GM12892 (cell line): Measurements from ENCODE around the gene SMIM10.
A peak's percentile ranks its signal among the peaks of the same experiment; 100 is the strongest.
"Not testable (repeated sequence)": the region's sequence is repeated elsewhere in the genome, so short reads cannot be mapped to it uniquely, and the experiment has no call there.

ENCODE experiments used
- DNase-seq: peaks from one replicate; pipeline ENCODE4 v3.0.0; 2011; ENCODE audit not compliant: insufficient read length
- FAIRE-seq: peaks from 2 replicates; lab custom pipeline; 2011; peaks lifted over from hg19 to GRCh38; lab: Jason Lieb, UNC
- POLR2A ChIP-seq: IDR thresholded peaks from 2 replicates; pipeline ENCODE4 v1.6.1; 2011; ENCODE audit warnings: low read depth, low read length, control low read depth
- POLR2AphosphoS5 ChIP-seq: IDR thresholded peaks from 2 replicates; pipeline ENCODE4 v1.6.1; 2011; ENCODE audit warnings: low read depth, low read length, control low read depth
- TAF1 ChIP-seq: IDR thresholded peaks from 2 replicates; pipeline ENCODE4 v1.6.1; 2011; ENCODE audit warnings: low read depth, mild to moderate bottlenecking, control low read depth, low read length, borderline replicate concordance

SMIM10 gene

DNA sequence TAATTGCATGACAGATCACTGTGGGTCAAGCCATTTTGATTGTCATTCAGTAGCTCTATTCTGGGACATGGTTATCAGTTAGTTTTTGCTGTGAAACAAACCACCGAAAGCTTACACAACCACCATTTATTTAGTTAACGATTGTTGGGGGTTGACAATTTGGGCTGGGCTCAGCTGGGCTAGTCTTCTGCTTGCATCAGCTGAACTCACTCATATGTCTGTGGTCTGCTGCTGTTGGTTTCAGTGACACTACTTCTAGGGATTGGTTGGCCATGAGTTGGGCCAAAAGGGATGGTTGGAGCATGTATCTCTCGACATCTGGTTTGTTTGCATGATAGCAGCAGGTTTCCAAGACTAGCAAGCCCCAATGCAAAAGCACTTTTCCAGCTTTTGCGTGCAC, 5.3 kb upstream of the SMIM10 start:
- no peak for TF ChIP-seq TAF1
- TF ChIP-seq POLR2AphosphoS5: no peak
- TF ChIP-seq POLR2A: no peak
- no peak for DNase-seq
- no peak for FAIRE-seq

DNA sequence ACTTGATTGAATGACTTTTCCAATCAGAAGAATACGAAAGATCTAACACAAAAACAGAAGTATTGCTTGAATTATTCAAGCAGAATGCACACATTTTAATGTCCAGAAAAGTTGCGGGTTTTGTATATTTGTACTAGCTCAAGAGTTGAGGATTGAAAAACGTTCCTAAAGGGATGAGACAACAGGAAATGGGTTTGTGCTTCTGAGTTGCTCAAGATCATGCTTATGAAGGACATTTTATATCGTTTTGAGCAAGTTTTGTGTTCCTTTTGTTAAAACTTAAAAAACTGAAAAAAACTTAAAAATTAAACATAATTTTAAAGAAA, 353 bp upstream of the SMIM10 start:
- FAIRE-seq: no peak
- DNase-seq: no peak
- TF ChIP-seq POLR2AphosphoS5 (no peak), TAF1 (no peak), POLR2A (no peak)

DNA sequence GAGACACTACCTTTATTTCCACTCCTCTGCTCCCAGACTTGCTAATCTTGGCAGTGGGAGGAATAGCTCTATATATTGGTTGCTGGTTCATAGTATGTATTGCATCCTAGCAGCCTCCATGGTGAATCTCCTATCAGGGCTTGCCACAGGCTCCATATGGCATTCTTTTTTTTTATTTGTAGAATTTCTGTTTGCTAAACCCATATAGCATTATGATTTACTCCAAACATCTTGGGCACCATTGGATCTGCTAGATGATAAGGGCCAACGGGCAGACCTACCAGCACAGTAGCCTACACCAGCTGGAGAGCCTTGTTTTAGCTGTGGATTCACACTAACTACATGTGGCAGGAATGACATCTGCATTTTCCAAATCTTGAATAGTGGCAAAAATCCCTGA, 6.9 kb downstream of the SMIM10 start:
- FAIRE-seq: no peak
- no peak for DNase-seq
- TF ChIP-seq TAF1 (no peak), POLR2A (no peak)

GRCh38 chrX:134998246-134998645, 7.5 kb downstream of the SMIM10 start:
- DNase-seq (no peak), FAIRE-seq (no peak)
- TF ChIP-seq POLR2A (no peak), POLR2AphosphoS5 (no peak), TAF1 (no peak)

GRCh38 chrX:134999469-134999868, 8.7 kb downstream of the SMIM10 start:
- DNase-seq: no peak
- TF ChIP-seq TAF1 (no peak), POLR2A (no peak), POLR2AphosphoS5 (no peak)
- peak; percentile 72 for FAIRE-seq

GRCh38 chrX:135000516-135000915, 9.7 kb downstream of the SMIM10 start:
- no peak for FAIRE-seq
- no peak for TF ChIP-seq TAF1
- no peak for TF ChIP-seq POLR2A
- no peak for TF ChIP-seq POLR2AphosphoS5

DNA sequence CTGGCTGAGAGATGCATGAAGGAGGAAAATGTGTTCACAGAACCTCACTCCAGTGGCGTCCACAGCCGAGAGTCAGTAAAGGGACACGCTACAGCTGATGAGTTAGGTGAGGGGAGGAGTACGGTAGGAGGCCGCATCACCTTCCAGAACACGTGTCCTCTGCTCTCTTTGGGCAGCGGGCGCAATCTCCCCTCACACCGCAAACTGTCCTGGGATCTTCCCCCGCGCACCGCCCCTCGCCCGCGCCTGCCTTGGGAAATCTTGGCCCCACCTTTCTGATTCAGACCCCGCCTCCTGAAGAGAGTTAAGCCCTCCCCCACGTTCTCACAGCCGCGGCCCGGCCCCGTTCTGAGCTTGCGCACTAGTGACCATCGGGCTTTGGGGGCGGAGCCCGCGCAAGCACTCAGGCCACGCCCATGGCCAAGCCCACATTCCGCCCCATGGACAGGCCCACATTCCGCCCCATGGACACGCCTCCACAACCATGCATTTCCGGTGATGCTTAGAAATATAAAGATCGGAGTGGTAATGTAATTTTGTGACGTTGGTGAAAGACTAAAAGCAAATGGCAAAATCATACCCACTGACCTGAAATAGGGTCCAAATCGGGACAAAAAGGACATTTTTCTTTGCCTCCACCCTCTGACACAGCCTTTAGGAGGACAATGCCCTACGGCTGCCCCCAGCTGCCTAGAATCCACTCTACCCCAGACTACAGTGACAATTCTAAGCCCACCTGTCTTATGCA, 13.3 kb downstream of the SMIM10 start:
- DNase-seq (peak; percentile 53), FAIRE-seq (peak; percentile 97)
- TF ChIP-seq POLR2AphosphoS5 (no peak), TAF1 (no peak), POLR2A (no peak)

More at GRCh38 chrX:135000516-135000915, 9.7 kb downstream of the SMIM10 start:
- DNase-seq: no peak

DNA sequence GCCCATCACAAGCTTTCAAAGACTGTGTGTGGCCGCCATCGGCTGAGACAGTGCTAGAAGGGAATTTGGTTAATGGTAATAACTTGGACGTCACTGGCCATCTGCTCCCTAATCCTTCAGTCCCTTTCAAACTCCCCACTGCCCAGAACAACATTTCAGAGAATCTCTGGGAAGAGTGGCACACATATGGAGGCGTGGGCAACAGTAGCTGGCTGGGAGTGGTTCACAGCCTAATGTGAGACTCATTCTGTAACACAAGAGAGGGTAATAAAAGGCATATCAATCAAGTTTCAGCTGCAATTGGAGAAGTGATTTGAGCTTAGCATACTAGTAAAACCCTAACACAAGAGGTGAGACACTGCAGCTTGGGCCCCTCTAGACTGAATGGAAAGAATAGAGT, 15.4 kb downstream of the SMIM10 start:
- DNase-seq: no peak
- no peak for TF ChIP-seq TAF1
- no peak for TF ChIP-seq POLR2A
- TF ChIP-seq POLR2AphosphoS5: no peak
- FAIRE-seq: no peak

DNA sequence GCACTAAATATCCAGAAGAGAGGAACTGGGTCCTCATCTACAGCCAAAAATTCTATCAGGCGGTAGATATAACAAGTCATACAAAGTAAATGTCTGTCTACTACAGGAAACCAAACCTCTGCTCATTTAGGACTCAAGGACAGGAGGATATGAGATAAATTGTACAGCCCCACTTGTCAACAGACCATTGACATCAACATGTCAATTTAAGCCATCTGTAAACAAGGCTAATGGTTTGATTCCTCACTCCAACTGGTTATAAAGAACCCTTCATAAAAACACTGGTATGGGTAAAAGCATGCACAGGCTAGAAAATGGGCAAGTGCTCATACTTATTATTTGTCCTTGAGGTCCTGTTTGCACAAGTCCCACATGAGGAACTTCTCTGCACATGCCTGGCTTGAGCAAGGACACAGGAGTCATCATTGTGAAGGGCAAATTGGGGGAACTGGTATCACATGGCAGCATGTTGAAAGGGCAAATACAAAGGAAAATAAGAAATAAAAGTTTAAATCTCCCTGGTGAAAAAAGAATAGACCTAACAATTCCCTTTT, 18.3 kb downstream of the SMIM10 start:
- no peak for FAIRE-seq

GRCh38 chrX:135009838-135010237, 19.0 kb downstream of the SMIM10 start:
- no peak for FAIRE-seq
- DNase-seq: no peak
- no peak for TF ChIP-seq POLR2AphosphoS5
- TF ChIP-seq TAF1: no peak
- TF ChIP-seq POLR2A: no peak

More for the DNA sequence above, 18.3 kb downstream of the SMIM10 start:
- no peak for TF ChIP-seq POLR2A
- DNase-seq: no peak

DNA sequence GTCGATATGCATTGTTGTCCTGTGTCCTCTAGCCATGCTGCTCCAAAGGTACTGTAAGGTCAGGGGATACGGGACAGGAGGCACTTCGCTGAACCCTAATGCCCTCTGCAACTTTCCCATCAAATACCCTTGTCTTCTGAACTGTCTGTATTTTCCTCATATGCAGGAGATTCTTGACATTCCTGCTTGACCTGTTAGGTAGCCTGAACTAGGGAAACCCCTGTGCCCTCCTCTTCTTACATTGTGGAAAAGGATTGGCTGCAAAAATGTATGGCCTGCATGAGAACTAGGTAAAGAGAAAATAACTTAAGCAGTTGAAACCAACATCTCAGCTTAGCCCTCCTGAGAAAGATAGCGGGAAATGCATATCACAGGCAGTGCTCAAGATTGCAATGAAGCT, 20.1 kb downstream of the SMIM10 start:
- no peak for FAIRE-seq

GRCh38 chrX:135015523-135016245, 24.9 kb downstream of the SMIM10 start:
- DNase-seq: no peak
- TF ChIP-seq POLR2A (no peak), TAF1 (no peak), POLR2AphosphoS5 (no peak)

More for the DNA sequence above, 20.1 kb downstream of the SMIM10 start:
- TF ChIP-seq POLR2A (no peak), TAF1 (no peak)
- DNase-seq: no peak

GRCh38 chrX:135019890-135020289, 29.1 kb downstream of the SMIM10 start:
- FAIRE-seq: not testable (repeated sequence)

More at GRCh38 chrX:135015523-135016245, 24.9 kb downstream of the SMIM10 start:
- no peak for FAIRE-seq

DNA sequence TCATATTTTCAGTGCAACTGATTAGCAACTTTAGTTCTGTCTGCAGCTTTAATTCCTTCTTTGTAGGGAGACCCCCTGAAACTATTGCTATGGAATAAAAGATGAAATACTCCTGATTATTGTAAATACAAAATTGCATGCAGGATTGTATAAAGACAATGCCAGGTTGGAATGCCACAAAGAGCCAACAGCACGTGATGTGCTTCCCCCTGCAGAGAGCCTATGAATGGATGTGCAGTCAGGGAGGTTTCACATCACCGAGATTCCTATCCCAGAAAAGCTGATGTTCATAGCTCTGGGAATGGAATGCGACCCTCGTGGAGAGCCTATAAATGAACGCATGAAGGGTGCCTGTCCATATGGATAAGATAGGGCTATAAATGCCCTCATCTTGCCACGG, 33.0 kb downstream of the SMIM10 start:
- not testable (repeated sequence) for FAIRE-seq, DNase-seq

More at GRCh38 chrX:135019890-135020289, 29.1 kb downstream of the SMIM10 start:
- not testable (repeated sequence) for DNase-seq
